Activated T-helper 1 cell treated with Interleukin-2 at 50 U/mL for 16 hours (primary cell): ENCODE results near the gene B3GLCT.
"Not testable (repeated sequence)": the region's sequence is repeated elsewhere in the genome, so short reads cannot be mapped to it uniquely, and the experiment has no call there.

ENCODE experiments used
- DNase-seq: peaks from one replicate; pipeline ENCODE4 v3.0.0-alpha.2; 2020; ENCODE audit warnings: low read depth

Gene B3GLCT

GRCh38 chr13:31184451-31184850 is 15.3 kb upstream of the B3GLCT start:
- no peak for DNase-seq

- no peak for DNase-seq
Observed at GRCh38 chr13:31184981-31185645, 14.7 kb upstream of the B3GLCT start.

- DNase-seq, result no peak
Observed at GRCh38 chr13:31191748-31192147, 8.0 kb upstream of the B3GLCT start.

- no peak for DNase-seq
Observed at GRCh38 chr13:31192306-31192705, 7.5 kb upstream of the B3GLCT start.

- no peak for DNase-seq
Observed at GRCh38 chr13:31195616-31196015, 4.2 kb upstream of the B3GLCT start.

GRCh38 chr13:31196992-31197391 is 2.8 kb upstream of the B3GLCT start:
- DNase-seq, result no peak

- no peak for DNase-seq
Observed at GRCh38 chr13:31198519-31198918, 1.3 kb upstream of the B3GLCT start.

GRCh38 chr13:31199527-31199848 is 287 bp upstream of the B3GLCT start:
- DNase-seq, result no peak

GRCh38 chr13:31200637-31200971 is 829 bp downstream of the B3GLCT start:
- no peak for DNase-seq

GRCh38 chr13:31201341-31202031 is 1.7 kb downstream of the B3GLCT start:
- no peak for DNase-seq

GRCh38 chr13:31204592-31204991 is 4.8 kb downstream of the B3GLCT start:
- DNase-seq, result no peak

GRCh38 chr13:31207661-31208552 is 8.1 kb downstream of the B3GLCT start:
- DNase-seq, result no peak

GRCh38 chr13:31208559-31209122 is 8.9 kb downstream of the B3GLCT start:
- DNase-seq, result no peak

- DNase-seq, result no peak
Observed at GRCh38 chr13:31209172-31209840, 9.5 kb downstream of the B3GLCT start.

GRCh38 chr13:31209841-31210210 is 10.1 kb downstream of the B3GLCT start:
- DNase-seq, result no peak

- no peak for DNase-seq
Observed at GRCh38 chr13:31213651-31214289, 14.0 kb downstream of the B3GLCT start.

GRCh38 chr13:31214435-31214834 is 14.7 kb downstream of the B3GLCT start:
- no peak for DNase-seq

GRCh38 chr13:31216916-31217315 is 17.1 kb downstream of the B3GLCT start:
- DNase-seq, result not testable (repeated sequence)

GRCh38 chr13:31219909-31220598 is 20.3 kb downstream of the B3GLCT start:
- no peak for DNase-seq

- DNase-seq, result no peak
Observed at GRCh38 chr13:31221057-31221456, 21.3 kb downstream of the B3GLCT start.

- DNase-seq, result no peak
Observed at GRCh38 chr13:31223215-31223614, 23.4 kb downstream of the B3GLCT start.
